IPS DF 4.7 (cell line): ENCODE measurements around the gene DEUP1.

Experiments
- DNase-seq: peaks from one replicate; pipeline ENCODE4 v3.0.0-alpha.2; 2013; ENCODE audit warnings: low spot score; ENCODE audit errors: extremely low read depth

DEUP1 gene

GRCh38 chr11:93477684-93478234 is 147.2 kb downstream of the DEUP1 start:
- DNase-seq: peak; percentile 69

DNA sequence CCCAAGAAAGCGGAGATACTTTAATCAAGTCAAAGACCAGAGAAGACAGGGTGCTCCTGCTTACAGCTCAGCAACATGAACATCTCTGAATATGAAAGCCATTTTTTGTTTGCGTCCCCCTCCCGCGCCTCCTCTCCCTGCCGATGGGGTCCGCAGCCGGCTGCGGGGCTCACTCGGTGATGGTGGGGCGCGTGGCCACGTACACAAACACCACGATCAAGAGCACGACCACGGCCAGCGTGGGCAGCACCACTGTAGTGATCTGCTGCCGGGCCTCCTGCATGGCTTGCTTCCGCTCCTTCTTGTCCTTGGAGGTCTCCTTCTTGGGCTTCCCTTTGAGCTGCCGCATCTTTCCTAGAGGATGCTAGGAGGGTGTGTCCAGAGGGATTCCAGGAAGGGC is 148.3 kb downstream of the DEUP1 start:
- no peak for DNase-seq

GRCh38 chr11:93480256-93480655 is 149.7 kb downstream of the DEUP1 start:
- DNase-seq: no peak

GRCh38 chr11:93480756-93481155 is 150.2 kb downstream of the DEUP1 start:
- no peak for DNase-seq

DNA sequence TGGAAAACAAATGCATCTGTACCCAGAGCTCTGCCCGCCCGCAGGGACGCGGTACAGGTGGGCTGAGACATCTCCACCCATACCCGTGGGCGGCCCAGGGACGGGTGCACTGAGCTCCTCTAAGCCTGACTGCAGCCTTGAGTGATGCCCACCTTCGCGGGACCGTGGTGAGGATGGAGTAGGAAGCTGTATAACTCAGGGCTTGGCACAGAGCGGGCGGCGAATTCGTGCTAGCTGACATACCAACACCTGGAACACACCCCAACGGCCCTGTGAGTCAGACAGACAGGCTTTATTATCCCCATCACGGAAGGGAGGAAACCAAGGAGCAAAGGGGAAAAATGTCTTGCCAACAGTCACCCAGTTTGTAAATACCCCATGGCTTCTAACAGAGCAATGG is 150.7 kb downstream of the DEUP1 start:
- no peak for DNase-seq

DNA sequence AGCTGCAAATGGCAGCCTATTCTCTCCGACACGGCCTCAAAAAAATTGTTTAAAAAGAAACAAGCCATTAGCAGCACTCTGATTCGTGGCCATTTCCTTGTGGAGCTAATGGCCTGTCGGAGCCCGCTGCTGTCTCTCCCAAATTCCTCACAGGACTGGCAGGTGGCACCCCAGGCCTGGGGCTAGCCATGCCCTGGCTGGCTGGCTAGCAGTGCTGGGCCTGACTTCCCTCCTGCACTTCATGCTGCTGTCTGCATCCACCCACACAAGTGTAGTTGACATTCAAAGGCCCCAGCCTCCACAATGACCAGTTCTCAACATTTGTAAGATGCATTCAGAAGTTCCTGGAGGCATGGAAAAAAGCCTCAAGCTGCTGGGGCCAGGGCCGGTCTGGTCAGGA is 151.2 kb downstream of the DEUP1 start:
- no peak for DNase-seq

- DNase-seq: no peak
Measured at GRCh38 chr11:93482556-93482955, 152.0 kb downstream of the DEUP1 start.

DNA sequence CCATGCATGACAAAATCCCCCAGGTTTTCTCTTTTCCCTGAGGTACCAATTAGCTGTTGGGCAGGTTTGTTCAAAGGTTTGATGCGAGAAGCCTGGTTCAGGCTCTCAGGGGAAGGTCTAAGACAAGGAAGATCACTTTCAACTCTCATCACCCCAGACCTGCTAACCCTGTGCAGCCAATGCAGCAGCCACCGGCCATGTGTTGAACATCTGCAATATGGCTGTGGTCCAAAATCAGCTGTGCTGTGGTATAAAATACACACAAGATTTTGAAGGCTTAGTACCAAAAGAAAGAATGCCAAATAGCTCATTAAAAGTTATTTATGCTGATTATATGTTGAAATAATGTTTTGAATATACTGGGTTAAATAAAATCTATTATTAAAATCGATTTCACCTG is 154.2 kb downstream of the DEUP1 start:
- no peak for DNase-seq

GRCh38 chr11:93485983-93486382 is 155.4 kb downstream of the DEUP1 start:
- DNase-seq: no peak

DNA sequence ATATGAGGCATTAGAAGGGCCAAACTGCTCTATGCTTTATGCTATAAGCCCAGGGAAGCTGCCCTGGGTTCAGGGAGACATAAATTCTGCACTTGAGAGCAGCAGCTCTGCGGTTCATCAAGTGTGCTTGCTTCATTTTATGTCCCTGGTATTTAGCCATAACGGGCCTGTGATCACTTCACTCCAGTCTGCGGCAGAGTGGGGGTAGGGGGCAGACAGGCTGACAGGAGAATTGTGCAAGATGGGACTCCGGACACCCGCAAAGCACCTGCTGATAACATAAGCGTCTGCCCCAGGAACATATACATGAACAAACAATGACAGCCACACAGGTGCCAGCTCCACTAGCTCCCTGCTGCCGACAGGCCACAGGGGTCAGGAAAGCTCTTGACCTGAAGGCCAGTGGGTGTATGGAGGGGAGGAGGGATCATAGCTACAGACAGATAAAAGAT is 156.5 kb downstream of the DEUP1 start:
- no peak for DNase-seq
